Measurements from ENCODE around the gene SDK1.

Gene SDK1

GRCh38 chr7:3598854-3599253 lies 297.8 kb downstream of the SDK1 start:
- DNase-seq = no peak

GRCh38 chr7:3605222-3605621 lies 304.2 kb downstream of the SDK1 start:
- no peak for DNase-seq

GRCh38 chr7:3606436-3606835 lies 305.4 kb downstream of the SDK1 start:
- no peak for DNase-seq

GRCh38 chr7:3607847-3608246 lies 306.8 kb downstream of the SDK1 start:
- DNase-seq = no peak

GRCh38 chr7:3616306-3616705 lies 315.3 kb downstream of the SDK1 start:
- DNase-seq = no peak

GRCh38 chr7:3630081-3630480 lies 329.0 kb downstream of the SDK1 start:
- DNase-seq = no peak

- no peak for DNase-seq
Observed at GRCh38 chr7:3634396-3634795, 333.3 kb downstream of the SDK1 start.

- DNase-seq = no peak
Observed at GRCh38 chr7:3636131-3636860, 335.2 kb downstream of the SDK1 start.

- no peak for DNase-seq
Observed at GRCh38 chr7:3639253-3639652, 338.2 kb downstream of the SDK1 start.

GRCh38 chr7:3641582-3641981 lies 340.5 kb downstream of the SDK1 start:
- DNase-seq = no peak

- no peak for DNase-seq
Observed at GRCh38 chr7:3643091-3643490, 342.0 kb downstream of the SDK1 start.

GRCh38 chr7:3648276-3648675 lies 347.2 kb downstream of the SDK1 start:
- no peak for DNase-seq

- no peak for DNase-seq
Observed at GRCh38 chr7:3649250-3649649, 348.2 kb downstream of the SDK1 start.

- DNase-seq = no peak
Observed at GRCh38 chr7:3649678-3650440, 348.8 kb downstream of the SDK1 start.

- no peak for DNase-seq
Observed at GRCh38 chr7:3650844-3651243, 349.8 kb downstream of the SDK1 start.

GRCh38 chr7:3655635-3656034 lies 354.6 kb downstream of the SDK1 start:
- no peak for DNase-seq

- no peak for DNase-seq
Observed at GRCh38 chr7:3657206-3657605, 356.2 kb downstream of the SDK1 start.

- DNase-seq = no peak
Observed at GRCh38 chr7:3668743-3669142, 367.7 kb downstream of the SDK1 start.

GRCh38 chr7:3670898-3671297 lies 369.8 kb downstream of the SDK1 start:
- DNase-seq = no peak

GRCh38 chr7:3673524-3673923 lies 372.5 kb downstream of the SDK1 start:
- no peak for DNase-seq

GRCh38 chr7:3678314-3678810 lies 377.3 kb downstream of the SDK1 start:
- DNase-seq = no peak

GRCh38 chr7:3682028-3682710 lies 381.1 kb downstream of the SDK1 start:
- DNase-seq = peak; percentile 4

Measured in NCI-H2227 treated with DMSO at 0.1 percent for 48 hours (cell line).